ENCODE results near the gene CWC25.

The CWC25 gene

DNA sequence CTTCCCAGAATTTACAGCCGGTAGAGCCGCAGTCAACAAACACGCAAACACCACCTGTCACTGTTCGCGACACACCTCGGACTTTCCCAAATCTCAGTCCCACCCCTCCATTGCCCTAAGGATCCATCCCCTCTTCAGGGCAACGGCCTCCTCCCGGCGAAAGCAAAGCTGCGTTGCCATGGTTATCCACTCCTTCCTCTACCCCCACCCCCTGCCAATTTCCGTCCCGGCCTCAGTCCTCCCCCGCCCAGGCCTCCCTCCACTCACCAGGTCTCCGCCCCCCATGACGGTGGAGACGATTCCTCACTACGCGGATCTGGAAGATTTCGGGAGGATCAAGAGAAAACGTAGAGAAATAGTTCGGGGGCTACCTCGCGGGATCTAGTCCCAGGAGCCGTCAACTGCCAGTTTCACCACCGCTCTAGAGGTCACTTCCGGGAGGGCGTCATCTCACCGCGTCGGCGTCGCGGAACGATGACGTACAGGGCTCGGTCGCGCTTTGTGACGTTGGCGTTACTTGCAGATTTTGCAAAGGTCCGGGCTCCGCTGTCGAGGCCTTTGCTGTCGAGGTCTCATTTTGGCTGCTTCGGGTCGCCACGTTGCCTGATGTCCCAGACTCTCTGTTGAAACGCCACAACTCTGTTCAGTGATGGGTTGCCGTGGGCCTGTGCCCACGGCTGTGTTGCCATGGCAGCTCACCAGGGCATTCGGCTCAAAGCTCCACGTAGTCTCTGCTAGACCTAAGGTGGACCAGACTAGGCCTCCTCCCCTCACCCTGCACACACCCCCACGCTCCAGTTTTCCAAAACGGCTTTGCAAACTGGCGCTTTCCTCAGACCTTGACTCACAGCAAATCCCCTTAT, at the start of gene CWC25:
Gene CWC25, minus strand, starts transcription at position 423 of the 863 bp plus-strand sequence. Its CDS starts 138 bp downstream, at position 285.
- peak within 1 kb of the TSS; percentile 88 for H3K4me3 ChIP-seq (ENCODE audit: low read depth, low read length)
- no peaks in the 10 kb centered on the region for H3K9me3 ChIP-seq (ENCODE audit: control insufficient read depth, insufficient read depth, low read length)
- H3K36me3 ChIP-seq (ENCODE audit: control insufficient read depth, insufficient read depth, low read length) = peaks cover 3% of the 10 kb centered on the region
- peak within 1 kb of the TSS; percentile 99 for H3K9ac ChIP-seq (ENCODE audit: low read depth, low read length)
- H3K27me3 ChIP-seq (ENCODE audit: control insufficient read depth, insufficient read depth, low read length) = no peaks in the 10 kb centered on the region
- no peaks in the 10 kb centered on the region for H3K4me1 ChIP-seq (ENCODE audit: control insufficient read depth, insufficient read depth, low read length)

DNA sequence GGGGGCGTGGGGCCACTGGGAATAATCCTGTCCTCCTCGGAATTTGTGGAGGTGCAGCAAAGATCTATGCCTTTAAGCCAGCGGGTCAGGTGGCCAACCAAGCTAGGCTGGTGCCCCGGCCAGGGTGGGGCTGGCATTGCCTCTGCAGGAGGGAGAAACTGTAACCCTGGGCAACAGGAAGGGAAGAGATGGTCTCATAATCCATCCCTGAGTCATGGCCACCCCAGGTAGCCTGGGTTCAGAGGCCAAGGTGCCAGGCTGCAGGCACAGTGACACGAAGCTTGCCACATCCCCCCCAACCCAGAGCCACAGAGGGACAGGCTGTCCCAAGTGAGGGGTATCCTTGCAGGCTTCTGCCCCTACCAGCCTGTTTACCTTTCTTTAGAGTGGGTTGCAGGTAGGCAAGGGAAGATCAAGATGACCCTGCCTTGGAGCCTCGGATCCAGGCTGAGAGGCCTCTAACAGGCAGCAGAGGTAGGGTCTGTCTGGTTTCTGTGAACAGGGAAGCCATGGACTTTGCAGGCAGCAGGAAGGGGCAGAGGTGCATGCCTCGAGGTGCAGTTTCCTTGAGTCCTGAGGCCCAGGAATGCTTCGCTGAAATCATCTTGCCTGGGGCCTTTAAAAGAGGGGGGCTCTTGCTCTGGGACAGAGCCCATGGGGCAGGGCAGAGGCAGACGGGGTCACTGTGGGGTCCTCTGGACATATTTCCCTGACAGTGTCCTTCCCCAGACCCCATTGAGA, 48.7 kb upstream of the CWC25 start:
- Histone ChIP-seq H3K4me1 (ENCODE audit: control insufficient read depth, insufficient read depth, low read length) (peaks cover 29% of the 10 kb centered on the region), H3K27me3 (ENCODE audit: control insufficient read depth, insufficient read depth, low read length) (no peaks in the 10 kb centered on the region), H3K9me3 (ENCODE audit: control insufficient read depth, insufficient read depth, low read length) (no peaks in the 10 kb centered on the region), H3K4me3 (ENCODE audit: low read depth, low read length) (no peak overlapping the region), H3K36me3 (ENCODE audit: control insufficient read depth, insufficient read depth, low read length) (no peaks in the 10 kb centered on the region), H3K9ac (ENCODE audit: low read depth, low read length) (peak overlapping the region; percentile 47)

DNA sequence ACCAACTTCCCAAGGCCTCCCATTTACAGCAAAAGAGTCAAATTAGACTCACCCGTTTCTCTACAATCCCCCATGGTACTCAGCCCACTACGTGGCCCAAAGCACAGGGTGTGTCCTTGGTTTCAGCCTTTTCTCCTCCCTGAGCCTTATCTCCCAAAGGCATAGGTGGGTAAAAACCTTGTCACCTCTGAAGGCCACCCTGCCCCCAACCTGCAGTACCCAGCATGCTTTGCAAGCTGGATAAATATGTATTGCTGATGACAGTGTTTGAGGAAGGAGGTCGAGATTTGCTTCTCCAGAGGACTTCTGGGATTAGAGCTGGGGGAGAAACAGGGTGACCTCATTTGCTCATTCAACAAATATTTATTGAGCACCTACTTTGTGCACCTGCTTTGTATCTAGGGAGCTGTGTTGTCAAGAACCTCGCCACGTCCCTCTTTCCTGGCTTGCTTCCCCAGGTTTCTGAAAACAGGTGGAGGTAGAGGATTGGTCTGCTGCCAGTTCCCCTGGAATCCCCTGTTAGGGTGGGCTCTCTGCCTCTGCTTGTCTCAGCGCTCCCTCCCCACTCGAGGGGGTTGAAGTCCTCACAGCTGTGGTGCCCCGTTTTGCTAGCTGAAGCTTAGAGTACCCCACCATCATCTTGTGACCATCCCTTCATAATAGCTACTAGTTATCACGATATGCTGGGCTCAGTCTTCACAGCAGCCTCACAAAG, 47.7 kb upstream of the CWC25 start:
- peaks cover 24% of the 10 kb centered on the region for H3K4me1 ChIP-seq (ENCODE audit: control insufficient read depth, insufficient read depth, low read length)
- H3K9me3 ChIP-seq (ENCODE audit: control insufficient read depth, insufficient read depth, low read length) = no peaks in the 10 kb centered on the region
- no peaks in the 10 kb centered on the region for H3K27me3 ChIP-seq (ENCODE audit: control insufficient read depth, insufficient read depth, low read length)
- no peak overlapping the region for H3K4me3 ChIP-seq (ENCODE audit: low read depth, low read length)
- no peaks in the 10 kb centered on the region for H3K36me3 ChIP-seq (ENCODE audit: control insufficient read depth, insufficient read depth, low read length)
- no peak overlapping the region for H3K9ac ChIP-seq (ENCODE audit: low read depth, low read length)

DNA sequence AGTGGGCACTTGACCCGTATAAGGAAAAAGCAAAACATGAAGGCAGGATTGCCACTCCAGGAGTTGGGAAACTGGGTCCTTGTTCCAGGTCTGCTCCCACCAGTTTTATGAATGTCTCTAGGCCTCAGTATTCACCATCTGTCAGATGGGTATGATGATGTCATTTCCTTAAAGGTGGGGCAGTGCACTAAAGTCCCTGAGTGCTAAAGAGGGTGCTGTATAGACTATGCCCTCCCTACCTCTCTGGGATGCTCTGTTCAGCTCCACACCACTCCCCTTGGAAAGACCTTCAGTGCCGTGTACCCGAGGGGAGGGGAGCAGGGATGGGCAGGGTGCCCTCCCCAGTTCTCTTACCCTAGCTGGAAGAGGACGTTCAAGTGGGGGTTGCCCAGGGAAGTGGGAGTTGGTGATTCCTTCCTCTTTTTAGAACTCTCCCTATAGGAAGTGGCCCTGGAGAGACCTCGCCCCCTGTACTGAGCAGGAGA, 46.9 kb upstream of the CWC25 start:
- no peaks in the 10 kb centered on the region for H3K9me3 ChIP-seq (ENCODE audit: control insufficient read depth, insufficient read depth, low read length)
- H3K27me3 ChIP-seq (ENCODE audit: control insufficient read depth, insufficient read depth, low read length) = no peaks in the 10 kb centered on the region
- peaks cover 18% of the 10 kb centered on the region for H3K4me1 ChIP-seq (ENCODE audit: control insufficient read depth, insufficient read depth, low read length)
- H3K4me3 ChIP-seq (ENCODE audit: low read depth, low read length) = peak overlapping the region; percentile 86
- no peaks in the 10 kb centered on the region for H3K36me3 ChIP-seq (ENCODE audit: control insufficient read depth, insufficient read depth, low read length)
- peak overlapping the region; percentile 24 for H3K9ac ChIP-seq (ENCODE audit: low read depth, low read length)

DNA sequence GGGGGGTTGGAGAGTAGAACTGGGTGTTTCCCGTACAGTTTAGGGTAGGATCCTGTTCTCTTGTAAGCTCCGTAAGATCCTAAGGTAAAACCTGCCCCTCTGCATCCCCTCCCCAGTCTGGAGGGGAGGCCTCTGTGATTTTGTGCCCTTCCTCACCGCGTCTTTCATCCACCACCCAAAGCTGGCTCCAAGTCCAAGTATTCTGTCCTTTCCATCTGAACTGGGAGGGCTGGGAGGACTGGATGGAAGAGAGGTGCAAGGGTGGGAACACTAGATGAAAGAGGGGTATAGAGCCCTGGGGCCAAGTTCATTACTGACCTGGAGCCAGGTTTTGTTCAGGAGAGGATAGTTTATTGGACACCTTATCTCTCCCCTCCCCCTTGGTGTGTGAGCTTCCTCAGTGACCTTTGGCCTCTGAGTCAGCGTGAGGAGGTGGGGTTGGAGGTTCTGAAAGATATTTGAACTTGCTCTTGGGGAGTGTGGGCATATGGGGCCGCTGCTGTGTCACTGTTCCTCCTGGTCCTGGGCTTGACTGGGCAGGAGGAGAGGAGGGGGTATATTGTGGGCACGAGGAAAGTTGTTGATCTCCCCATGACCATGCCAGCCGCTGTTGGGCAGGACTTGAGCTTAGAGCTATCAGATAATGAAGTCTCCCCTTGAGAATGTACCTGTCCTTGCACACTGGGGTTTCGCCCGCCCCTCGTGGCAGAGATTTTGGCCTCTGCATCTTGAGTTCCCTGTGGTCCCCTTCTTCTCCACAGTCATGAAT, 46.3 kb upstream of the CWC25 start:
- H3K4me1 ChIP-seq (ENCODE audit: control insufficient read depth, insufficient read depth, low read length) = peaks cover 16% of the 10 kb centered on the region
- peak overlapping the region; percentile 86 for H3K4me3 ChIP-seq (ENCODE audit: low read depth, low read length)
- H3K27me3 ChIP-seq (ENCODE audit: control insufficient read depth, insufficient read depth, low read length) = no peaks in the 10 kb centered on the region
- H3K9me3 ChIP-seq (ENCODE audit: control insufficient read depth, insufficient read depth, low read length) = no peaks in the 10 kb centered on the region
- H3K9ac ChIP-seq (ENCODE audit: low read depth, low read length) = peak overlapping the region; percentile 73
- H3K36me3 ChIP-seq (ENCODE audit: control insufficient read depth, insufficient read depth, low read length) = no peaks in the 10 kb centered on the region

DNA sequence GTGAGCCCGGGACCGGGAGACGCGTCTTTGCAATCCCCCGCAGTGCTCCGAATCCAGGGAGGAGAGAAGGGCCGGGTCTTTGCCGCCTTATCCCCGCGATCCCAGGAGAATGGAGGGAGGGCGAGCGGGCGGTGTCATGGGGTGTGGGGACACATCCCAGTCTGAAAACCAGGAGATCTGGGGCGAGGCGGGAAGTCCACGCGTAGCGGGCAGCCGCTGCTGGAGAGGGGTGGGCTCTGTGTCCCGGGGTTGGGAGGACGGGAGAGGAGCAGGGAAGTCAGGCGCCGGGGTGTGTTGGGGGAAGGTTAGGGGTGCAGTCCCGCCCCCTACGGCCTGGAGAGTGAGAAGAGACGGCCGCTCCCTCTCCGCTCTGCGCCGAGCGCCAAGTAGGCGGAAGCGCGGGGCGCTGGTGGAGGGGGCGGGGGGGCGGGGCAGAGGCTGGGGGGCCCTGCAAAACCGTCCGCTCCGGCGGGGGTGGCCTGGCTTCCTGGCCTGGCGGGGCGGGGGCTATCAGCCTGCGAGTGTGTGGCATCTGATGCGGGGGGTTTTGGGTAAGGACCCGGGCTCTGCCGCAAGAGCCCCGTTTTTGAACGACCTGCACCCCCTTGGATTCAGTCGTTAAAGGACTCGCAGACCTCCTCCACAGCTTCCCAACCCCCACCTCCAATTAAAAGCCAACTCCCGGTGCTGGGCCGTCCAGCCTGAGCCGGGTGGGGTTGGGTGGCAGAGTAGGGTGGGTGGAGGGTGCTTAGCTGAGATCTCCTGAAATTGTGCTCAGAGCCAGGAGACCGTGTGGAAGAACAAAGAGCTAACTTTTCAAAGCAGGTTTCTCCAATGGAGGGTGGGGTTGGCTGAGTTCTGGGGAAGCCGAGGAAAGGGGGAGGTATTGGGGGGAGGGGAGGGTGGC, 45.4 kb upstream of the CWC25 start:
- Histone ChIP-seq H3K36me3 (ENCODE audit: control insufficient read depth, insufficient read depth, low read length) (no peaks in the 10 kb centered on the region), H3K27me3 (ENCODE audit: control insufficient read depth, insufficient read depth, low read length) (no peaks in the 10 kb centered on the region), H3K4me3 (ENCODE audit: low read depth, low read length) (peak overlapping the region; percentile 90), H3K9me3 (ENCODE audit: control insufficient read depth, insufficient read depth, low read length) (no peaks in the 10 kb centered on the region), H3K4me1 (ENCODE audit: control insufficient read depth, insufficient read depth, low read length) (peaks cover 16% of the 10 kb centered on the region), H3K9ac (ENCODE audit: low read depth, low read length) (peak overlapping the region; percentile 87)

DNA sequence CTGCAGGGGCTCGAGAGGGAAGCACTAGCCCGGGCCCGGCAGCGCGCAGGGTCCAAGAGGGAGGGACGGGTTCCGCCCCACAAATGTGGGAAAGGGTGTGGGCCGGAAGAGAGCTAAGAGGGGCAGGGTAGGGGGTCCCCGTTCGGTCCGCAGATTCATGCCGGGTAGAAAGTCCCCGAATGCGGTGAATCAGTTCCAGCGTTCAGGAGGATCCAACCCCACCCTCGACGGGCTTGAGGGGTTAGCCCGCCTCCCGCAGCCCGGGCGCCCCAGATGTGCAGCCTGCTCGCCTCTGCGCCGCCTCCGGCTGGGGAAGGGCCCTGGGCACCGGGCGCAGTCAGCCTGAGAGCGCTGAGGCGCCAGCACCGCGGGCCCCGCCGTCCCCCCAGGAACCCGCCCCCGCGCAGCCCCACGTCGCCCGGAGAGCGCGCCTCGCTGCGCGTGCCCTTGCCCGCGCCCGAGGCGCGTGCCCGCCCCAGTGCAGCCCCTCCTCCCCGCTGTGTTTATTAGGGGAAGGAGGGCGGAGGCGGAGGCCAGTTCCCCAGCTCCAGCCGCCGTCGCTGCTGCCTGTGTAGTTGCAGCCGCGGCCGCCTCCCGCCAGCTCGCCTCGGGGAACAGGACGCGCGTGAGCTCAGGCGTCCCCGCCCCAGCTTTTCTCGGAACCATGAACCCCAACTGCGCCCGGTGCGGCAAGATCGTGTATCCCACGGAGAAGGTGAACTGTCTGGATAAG, 44.6 kb upstream of the CWC25 start, which contains the start of gene LASP1:
Gene LASP1, plus strand, starts transcription at position 533 of the 733 bp plus-strand sequence. Its CDS starts 132 bp downstream, at position 665.
- Histone ChIP-seq H3K27me3 (ENCODE audit: control insufficient read depth, insufficient read depth, low read length) (no peaks in the 10 kb centered on the region), H3K9me3 (ENCODE audit: control insufficient read depth, insufficient read depth, low read length) (no peaks in the 10 kb centered on the region), H3K9ac (ENCODE audit: low read depth, low read length) (peak within 1 kb of the TSS; percentile 92), H3K4me1 (ENCODE audit: control insufficient read depth, insufficient read depth, low read length) (peaks cover 16% of the 10 kb centered on the region), H3K36me3 (ENCODE audit: control insufficient read depth, insufficient read depth, low read length) (no peaks in the 10 kb centered on the region), H3K4me3 (ENCODE audit: low read depth, low read length) (peak within 1 kb of the TSS; percentile 90)

DNA sequence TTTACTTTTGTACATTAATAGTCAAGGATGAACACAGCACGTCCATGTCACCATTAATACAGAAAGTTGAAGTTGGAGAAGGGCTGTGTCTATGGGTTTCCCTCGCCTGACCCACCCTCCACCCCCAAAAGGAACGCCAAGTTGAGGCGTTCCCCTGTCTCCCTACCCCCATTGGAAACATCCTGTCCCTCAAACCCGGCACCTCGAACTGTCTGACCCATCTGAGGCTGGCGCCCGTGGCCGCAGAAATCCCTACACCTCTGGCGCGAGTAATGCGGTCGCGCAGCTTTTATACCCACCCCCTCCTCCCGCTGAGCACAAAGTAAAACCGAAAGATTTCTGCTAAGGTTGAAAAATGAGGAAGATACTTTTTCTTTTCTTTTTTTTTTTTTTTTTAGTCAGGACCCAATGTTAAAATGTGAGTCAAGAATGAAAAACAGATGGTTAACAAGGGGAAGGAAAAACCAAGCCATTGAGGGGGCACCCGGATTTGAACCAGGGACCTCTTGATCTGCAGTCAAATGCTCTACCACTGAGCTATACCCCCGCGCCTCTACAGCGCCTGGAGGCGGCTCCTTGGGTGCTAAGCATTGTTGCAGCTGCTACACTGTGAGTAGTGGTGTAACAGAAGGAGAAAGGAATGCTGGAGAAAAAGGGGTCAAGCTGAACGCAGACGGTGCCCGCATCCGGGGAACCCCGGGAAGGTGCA, 43.9 kb upstream of the CWC25 start:
- Histone ChIP-seq H3K27me3 (ENCODE audit: control insufficient read depth, insufficient read depth, low read length) (no peaks in the 10 kb centered on the region), H3K9ac (ENCODE audit: low read depth, low read length) (peak overlapping the region; percentile 92), H3K4me1 (ENCODE audit: control insufficient read depth, insufficient read depth, low read length) (peaks cover 16% of the 10 kb centered on the region), H3K36me3 (ENCODE audit: control insufficient read depth, insufficient read depth, low read length) (no peaks in the 10 kb centered on the region), H3K9me3 (ENCODE audit: control insufficient read depth, insufficient read depth, low read length) (no peaks in the 10 kb centered on the region), H3K4me3 (ENCODE audit: low read depth, low read length) (peak overlapping the region; percentile 90)

DNA sequence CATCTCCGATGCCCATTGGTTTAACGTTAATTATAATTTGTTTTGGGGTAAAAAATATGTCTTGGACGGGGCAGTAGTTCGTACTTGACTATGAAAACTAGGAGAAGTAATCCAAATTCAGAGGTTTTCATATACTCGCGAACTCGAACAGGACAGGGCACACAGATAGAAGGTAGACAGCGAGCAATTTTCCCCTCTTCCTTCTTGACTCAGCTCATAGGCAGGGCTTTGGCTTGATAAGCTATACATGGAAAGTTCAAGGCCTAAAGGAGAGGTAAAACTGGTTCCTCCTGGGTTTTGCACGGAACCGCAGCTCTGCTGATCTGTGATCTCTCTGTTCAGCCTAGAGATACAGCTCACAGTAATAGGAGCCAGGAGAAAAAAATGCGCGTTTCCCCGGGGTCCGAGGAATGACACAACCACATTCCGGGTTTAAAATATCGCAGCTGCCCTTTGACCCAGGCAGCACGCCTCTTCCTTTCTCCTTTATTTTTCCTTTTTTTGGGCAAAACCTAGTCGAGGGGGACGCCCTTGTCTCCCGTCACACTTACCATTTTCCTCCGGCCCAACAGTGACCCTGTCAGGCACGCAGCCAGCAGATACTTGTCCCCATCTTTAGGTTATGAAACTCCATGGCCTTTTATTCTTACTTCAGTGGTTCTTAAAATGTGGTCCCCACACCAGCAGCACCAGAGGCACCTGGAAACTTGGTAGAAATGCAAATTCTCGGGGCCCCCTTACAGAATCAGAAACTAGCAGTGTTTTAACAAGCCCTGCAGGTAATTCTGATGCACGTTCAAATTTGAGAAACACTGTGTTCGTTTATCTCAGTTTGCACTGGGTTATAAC, 43.1 kb upstream of the CWC25 start:
- H3K27me3 ChIP-seq (ENCODE audit: control insufficient read depth, insufficient read depth, low read length) = no peaks in the 10 kb centered on the region
- H3K9ac ChIP-seq (ENCODE audit: low read depth, low read length) = peak overlapping the region; percentile 76
- H3K4me1 ChIP-seq (ENCODE audit: control insufficient read depth, insufficient read depth, low read length) = peaks cover 14% of the 10 kb centered on the region
- no peaks in the 10 kb centered on the region for H3K36me3 ChIP-seq (ENCODE audit: control insufficient read depth, insufficient read depth, low read length)
- peak overlapping the region; percentile 90 for H3K4me3 ChIP-seq (ENCODE audit: low read depth, low read length)
- H3K9me3 ChIP-seq (ENCODE audit: control insufficient read depth, insufficient read depth, low read length) = no peaks in the 10 kb centered on the region
